Amygdala (tissue), 56 donors: ENCODE data around the gene ATXN1.

Experiments
- DNase-seq, 56 donors: peaks; one replicate each; lab custom pipeline; 2025; lab: John Stamatoyannopoulos, UW

The ATXN1 gene

DNA sequence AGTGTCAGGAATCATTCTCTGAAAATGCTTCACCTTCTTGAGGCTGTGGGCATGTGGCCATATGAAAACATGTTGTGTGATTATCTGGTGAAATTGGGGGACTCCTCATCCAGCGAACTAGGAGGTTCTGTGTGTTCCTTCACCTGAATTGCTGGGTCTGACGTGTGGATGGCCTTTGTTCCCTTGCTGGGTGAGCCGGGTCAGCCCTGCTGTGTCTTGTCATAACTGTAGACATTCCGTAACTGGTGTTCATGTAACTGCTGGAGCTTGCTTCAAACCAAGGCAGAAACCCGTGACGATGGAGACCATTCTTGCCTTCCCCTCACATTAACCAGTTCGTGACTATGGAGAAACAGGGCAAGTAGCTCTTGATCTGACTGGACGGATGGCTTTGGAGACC is 399.4 kb downstream of the ATXN1 start:
- DNase-seq, result no peak

DNA sequence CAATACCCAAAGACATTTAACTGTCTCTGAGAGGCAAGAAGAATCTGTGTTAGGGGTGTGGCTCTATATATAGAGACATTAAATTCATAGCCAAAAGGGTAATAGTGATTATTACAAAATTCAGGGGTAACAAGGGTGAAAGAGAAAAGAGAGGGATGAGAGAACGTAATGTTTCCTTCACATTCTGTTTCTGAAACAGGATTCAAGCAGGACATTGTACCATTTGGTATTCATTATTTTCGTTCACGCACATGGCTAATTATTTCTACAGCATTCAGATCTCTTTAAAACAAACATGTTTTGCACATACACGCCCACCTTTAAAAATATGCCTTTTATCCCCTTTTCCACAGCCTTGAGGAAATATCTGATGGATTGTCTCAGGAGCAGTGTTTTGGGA is 400.1 kb downstream of the ATXN1 start:
- no peak for DNase-seq

DNA sequence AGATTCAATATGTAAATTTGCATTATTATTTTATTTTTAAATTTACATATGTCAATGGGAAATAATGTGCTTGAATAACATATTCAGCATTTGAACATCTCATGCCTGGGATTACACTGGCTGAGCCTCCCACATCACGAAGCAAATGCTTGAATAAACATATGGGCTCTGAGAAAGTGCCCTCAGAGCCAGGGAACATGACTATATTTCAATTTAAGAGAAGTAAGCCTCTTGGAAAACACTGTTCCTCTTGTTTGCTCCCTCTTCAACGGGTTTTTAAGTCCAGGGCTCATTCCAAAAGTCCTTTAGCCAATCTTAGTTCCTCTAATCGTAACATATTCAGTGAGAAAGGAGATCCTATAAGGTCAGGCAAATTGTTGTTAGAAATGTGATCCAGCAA is 400.9 kb downstream of the ATXN1 start:
- no peak for DNase-seq

DNA sequence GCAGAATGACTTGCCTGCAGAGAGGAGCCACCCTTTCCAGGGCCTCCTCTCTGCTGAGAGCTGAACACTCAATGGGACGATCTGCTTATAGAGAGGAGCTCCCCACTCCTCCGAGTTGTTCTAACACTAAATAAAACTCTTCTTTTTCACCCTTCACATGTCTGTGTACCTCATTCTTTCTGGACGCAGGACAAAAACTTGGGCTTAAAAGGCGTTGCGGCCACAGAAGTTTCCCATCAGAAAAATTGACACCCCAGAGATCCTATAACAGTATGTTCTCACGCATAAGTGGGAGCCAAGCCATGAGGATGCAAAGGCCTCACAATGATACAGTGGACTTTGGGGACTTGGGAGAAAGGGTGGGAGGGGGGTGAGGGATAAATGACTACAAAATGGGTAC is 401.7 kb downstream of the ATXN1 start:
- DNase-seq, result no peak

DNA sequence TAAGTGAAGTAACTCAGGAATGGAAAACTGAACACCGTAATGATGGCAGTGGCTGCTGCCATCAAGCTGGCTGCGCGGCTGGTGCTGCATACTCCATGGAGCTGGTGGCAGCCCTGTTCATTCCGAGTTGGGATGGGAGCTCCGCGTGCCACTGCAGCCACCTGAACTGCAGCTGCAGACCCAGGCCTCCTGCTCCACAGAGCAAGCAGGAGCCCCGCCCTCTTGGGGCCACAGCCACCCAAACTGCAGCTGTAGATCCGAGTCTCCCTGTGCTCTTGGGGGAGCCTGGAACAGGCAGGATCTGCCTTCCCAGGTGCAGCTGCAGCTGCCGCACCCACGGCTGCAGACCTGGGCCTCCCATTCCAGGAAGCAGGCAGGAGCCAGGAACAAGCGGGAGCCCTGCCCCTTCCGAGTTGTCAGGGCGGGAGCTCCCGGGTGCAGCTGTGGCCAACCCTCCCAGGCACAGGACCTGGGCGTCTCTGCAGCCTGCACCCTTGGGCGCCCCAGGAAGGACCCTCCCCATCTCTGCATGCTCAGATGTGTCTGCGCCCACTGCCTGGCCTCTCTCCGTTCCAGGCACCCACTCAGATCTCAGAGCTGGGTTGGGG is 402.6 kb downstream of the ATXN1 start:
- DNase-seq, result no peak

DNA sequence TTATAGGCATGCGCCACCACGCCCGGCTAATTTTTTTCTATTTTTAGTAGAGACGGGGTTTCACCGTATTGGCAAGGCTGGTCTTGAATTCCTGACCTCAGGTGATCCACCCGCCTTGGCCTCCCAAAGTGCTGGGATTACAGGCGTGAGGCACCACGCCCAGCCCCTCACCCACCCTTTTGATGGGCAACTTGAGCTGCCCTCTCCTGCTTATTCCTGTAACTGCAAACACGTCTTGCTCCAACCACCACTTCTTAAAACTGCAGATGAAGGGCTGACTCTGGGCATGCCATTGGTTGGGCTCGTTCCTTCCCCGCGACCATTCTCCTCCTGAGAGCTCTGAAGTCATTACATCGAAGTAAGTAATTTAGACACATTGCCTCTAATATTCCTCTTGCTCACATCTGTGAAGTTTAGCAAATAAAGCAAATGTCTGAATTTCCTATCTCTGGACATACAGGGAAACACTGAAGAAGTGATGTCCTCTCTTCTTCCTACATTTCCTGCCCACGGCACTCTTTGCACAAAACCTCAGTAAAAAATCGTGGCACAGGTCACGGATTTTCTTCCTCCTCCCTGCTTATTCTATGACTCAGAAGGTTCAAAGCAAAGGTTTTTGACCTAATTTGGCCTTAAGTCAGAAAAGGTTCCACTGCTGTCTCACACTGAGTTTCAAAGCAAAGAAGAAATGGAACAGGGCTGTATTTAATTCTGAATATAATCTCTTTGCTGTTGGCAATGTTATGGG is 405.4 kb downstream of the ATXN1 start:
- DNase-seq, result no peak

DNA sequence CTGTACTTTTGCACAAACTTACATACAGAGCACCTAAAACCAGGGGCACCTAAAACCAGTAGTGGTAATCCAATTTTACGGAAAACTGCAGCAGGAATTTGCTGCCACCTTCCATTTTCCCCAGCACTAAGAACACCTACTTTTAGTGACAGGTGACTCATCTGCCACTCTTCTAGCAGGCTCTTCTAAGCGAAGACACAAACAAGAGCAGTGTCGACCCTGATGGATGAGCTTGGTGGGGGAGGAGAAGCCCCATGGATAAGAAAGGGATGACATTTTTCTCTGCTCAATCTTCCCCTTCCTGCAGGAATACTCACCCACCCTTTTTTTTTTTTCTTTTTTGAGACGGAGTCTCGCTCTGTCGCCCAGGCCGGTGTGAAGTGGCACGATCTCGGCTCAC is 406.0 kb downstream of the ATXN1 start:
- no peak for DNase-seq

DNA sequence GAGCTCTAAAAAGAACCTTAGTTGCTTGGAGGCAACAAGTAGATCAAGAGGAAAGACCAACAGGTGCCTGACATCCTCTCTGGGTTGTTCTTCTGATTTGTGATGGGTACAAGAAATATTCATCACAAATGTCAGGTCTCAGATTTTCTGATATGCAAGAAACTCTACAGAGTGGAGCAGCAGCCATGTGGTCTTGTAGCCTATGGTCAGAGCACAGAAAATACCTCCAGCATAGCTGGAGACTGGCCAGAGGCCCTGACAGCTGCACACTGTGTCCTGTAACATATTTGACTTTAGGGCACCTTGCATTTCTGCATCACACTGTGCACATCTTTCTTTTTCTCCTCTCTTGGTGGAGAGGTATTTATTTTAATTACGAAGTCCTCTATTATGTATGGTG is 406.6 kb downstream of the ATXN1 start:
- no peak for DNase-seq

DNA sequence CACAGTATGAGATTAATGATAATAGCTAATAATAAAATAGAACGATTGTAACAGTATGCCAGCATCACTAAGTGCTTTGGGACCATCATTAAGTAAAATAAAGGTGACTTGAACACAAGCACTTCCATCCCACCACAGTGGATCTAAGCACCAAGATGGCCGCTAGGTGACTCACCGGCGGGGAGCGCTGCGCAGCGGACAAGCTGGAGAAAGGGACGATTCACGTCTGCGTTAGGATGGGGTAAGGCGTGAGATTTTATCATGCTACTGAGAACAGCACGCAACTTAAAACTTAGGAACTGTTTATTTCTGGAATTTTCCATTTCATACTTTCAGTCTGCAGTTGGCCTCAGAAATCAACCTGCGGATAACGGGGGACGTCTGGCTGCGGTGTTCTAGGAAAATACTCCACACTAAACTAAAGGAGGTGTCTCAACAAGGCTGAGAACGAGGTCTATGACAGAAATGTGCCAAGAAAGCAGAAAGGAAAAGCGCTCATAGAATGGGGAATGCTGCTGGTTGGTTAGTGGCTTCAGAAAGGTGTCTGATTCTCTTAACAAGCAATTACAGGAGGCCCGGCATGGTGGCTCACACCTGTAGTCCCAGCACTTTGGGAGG is 408.3 kb downstream of the ATXN1 start:
- no peak for DNase-seq

DNA sequence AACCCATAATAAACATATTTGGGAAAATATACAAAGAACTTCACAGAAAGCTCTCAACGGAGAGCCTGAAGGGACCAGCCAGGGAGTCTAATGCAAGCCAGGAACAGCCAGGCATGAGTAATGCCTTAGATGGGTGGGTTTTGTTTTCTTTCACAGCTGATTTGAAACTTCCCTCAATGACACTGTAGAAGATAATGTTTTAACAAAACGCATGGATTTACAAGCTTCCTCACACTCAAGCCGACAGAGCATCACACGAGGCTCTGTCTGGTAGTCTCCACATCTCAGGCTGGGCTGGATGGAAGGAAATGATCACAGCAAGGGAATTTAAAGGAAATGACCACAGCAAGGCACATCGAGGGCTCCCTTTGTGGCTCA is 409.0 kb downstream of the ATXN1 start:
- DNase-seq, result no peak

DNA sequence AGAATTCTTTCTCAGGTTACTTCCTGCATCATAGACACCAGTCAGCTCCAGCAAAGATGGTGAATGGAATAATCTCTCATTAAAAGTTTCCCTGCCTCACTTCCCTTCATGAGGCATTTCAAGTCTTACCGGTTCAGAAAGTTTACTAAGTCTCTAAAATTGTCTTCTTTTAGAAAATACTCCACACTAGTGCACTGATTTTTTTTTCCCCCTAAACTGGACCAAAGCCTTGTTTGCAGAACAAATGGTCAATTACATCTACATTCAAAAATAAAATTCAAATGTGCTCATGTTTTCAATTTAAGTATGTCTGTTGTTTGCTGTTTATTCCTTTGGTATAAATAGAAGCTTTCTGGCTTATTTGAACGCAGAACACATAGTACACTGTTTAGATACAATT is 411.7 kb downstream of the ATXN1 start:
- no peak for DNase-seq

DNA sequence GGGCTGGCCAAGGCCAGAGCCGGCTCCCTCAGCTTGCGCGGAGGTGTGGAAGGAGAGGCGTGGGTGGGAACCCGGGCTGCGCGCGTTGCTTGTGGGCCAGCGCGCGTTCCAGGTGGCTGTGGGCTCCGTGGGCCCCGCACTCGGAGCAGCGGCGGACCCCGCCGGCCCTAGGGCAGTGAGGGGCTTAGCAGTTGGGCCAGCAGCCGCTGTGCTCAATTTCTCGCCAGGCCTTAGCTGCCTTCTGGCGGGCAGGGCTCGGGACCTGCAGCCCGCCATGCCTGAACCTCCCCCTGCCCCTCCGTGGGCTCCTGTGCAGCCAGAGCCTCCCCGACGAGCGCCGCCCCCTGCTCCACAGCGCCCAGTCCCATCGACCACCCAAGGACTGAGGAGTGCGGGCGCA is 414.4 kb downstream of the ATXN1 start:
- DNase-seq, result no peak

DNA sequence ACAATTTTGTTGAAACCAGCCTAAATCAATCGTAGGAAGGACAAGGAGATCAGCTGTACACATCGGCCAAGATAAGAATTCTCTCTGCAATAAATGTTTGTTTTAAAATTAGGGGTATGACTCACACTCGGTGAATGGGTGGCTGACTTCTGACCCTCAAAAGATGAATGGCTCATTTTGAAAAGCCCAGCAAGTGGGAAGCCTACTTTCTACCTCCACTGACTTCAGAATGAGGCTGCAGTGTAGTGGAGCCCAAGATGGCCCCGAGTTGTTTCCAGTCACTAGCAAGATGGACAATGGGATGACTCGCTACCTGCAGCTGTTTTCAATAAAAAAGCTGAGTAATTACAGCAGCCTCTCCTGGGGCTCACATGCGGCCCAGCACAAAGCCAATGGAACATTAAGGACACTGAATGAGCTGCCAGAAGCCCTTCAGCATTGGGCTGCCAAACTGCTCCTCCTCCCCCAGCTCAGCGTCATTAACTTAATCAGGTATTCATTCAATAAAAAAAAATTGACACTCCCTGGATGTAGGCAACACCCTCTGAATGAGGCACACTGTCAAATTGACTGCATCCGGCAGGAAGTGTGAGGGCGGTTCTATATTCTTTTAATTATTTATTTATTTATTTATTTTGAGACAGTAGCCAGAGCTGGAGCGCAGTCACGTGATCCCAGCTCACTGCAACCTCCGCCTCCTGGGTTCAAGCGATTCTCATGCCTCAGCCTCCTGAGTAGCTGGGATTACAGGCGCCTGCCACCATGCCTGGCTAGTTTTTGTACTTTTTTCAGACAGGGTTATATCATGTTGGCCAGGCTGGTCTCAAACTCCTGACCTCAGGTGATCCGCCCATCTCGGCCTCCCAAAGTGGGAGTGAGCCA is 415.6 kb downstream of the ATXN1 start:
- peak in 2 of 56 donors; percentile 13 to 29 for DNase-seq

DNA sequence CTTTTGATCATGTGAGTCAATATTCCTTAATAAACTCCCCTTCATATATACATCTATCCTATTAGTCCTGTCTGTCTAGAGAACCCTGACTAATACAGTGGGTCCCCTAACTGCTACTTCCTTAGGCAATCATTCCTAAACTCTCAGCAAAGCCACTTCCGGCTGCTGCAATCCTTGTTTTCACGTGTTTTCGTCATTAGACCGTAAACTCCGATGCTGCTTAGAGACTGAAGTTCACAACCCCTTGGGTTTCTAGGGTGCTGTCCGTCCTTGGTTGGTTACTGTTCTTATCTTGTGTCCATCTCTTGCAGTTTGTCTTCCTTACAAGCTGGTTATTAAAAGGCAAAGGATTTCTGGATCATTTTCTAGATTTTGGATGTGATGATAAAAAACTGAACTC is 416.5 kb downstream of the ATXN1 start:
- DNase-seq, result no peak

DNA sequence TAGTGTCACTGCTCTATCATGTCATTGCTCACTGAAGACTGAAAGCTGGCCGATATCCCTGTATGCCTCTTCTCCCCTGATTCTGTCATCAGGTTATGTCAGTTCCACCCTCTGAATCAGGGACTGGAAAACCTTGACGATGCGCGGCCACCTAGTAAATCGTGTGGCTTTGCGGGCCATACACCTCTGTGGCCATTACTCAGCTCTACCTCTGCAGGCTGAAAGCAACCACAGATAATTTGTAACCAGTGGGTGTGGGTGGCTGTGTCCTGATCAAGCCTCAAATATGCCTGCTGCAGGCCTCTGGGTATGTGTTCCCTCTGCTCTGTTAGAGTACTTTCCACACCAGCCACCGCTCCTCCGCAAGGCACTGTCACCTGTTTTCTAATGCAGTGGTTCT is 417.7 kb downstream of the ATXN1 start:
- no peak for DNase-seq

DNA sequence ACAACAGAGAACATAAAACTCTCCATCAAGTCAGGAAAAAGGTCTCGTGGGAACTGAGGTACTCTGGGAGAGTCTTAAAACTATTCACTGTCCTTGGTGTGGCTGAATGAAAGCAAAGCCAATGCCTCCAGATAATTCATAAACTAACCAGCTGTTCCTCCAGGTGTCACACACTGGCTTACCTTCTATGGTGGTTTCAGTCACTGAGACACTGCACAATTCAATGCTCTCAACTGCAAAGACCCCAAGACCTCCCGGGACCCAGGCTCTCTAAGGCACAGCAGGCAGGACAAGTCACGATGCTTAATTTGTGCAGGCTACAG is 422.0 kb downstream of the ATXN1 start:
- DNase-seq, result peak in 1 of 56 donors; percentile 6

DNA sequence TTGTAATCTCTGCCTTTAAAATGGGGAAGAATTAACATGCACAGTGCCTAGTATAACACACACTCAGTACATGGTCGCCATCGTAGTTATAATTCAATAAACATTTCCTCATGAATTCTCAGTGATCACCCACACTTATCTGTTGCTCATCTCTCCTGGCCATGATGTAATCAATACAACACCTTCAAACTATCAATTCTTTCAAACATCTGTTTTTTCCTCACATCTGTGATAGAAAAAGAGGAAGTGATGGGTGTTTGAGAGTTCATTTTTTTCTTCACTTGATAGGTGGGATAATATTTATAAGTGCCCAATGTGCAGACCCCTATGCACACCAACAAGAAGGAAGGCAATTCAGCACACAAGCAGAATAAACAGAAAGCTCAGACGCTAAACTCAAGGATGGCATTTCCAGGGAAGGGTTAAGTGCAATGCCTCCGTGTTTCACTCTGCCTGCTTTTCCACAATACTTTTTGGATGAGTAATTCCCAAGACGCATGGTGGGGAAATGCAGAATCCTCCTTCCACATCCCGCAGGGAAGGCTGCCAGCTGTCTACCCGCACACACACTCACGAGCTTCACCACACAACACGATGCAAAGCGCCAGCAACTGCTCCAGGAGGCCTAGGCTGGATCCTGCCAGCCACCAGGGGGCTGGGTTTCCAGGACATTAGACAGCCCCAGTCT is 422.5 kb downstream of the ATXN1 start:
- DNase-seq, result peak in 30 of 56 donors; percentile 3 to 46 (median 26)

DNA sequence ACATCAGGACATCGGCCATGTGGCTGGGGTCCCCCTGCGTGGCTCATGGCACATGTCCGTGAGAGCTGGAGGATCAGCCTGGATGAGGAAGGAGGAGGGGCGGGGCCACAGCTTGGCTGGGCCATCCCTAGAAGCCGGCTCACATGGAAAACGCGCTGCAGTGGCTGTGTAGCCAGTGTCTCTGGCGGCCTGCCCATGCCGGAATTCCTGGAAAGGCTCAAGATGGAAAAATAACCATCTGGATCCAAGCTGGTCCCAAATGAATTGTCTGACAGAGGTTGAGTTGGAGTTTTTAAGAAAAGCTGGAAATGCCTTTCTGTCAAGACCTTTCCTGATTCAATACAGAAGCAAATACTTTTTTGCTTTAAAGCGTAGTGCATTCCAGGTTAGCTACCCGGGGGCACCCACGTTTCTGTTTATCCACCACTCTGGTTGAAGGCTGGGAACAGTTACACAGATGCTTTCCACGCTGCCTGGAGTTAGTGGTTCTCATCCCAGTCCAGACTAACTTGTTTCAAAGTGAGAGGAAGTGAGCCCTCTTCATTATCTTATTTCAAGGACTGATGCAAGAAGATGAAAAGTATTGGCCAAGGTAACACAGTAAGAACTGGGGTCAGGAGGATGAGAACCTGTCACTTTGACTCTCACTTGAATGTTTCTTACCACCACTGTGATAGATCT is 423.8 kb downstream of the ATXN1 start:
- peak in 26 of 56 donors; percentile 2 to 61 (median 26) for DNase-seq

DNA sequence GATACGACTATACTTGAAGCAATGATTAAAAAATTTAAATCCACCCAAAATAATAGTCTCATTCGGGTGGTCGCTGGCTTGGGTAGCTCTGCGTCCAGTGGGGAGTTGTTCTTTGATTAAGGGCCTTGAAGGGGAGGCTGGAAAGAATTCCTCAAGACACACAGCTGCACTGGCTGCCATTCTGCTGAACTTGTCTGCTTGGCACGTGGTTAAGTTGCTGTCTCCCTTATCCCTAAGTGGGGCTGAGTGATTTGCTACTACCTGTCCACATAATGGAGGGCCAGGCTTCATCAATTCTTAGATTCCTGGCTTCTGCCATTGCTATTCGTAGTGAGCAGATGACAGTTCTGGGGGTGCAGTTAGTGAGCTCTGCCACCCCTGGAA is 424.4 kb downstream of the ATXN1 start:
- DNase-seq, result no peak
